CD4-positive, alpha-beta T cell treated with Interleukin-15 for 4 hours (primary cell): Measurements from ENCODE around the gene TM4SF5.

Experiments
- DNase-seq: peaks from one replicate; pipeline ENCODE4 v3.0.0-alpha.2; 2020; ENCODE audit warnings: low spot score

Gene TM4SF5

DNA sequence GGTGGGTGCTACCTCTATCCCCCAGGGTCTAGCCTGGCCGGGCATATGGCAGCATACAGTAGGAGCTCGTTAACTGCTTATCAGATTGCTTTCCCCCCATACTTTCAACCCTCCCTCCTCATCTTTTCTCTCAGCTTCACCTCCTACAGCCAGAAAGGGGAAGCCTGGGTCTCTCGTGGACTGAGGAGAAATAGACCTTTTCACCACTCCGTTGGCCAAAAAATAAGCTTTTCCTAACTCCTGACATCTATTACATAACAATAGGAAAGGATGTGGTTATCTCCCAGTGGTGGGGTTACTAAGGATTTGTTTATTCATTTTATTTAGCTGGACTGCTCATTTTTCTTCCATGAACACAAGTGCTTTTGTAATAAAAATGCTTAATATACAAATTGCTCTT is 23.0 kb upstream of the TM4SF5 start:
- DNase-seq: no peak

DNA sequence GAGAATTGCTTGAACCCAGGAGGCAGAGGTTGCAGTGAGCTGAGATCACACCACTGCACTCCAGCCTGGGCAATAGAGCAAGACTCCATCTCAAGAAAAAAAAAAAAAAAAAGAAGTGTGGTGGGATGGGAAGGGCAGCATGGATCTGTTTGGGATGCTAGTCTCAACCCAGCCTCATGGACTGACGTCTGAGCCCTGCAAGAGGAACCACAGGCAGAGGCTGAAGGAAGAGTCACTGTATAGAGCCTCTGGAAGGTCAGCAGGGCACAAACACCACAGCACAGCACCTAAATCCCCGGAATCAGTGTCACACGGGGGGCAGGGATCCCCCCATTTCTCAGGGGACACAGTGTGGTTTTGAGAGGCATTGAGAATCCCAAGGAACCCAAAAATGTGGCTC is 21.1 kb upstream of the TM4SF5 start:
- DNase-seq: no peak

DNA sequence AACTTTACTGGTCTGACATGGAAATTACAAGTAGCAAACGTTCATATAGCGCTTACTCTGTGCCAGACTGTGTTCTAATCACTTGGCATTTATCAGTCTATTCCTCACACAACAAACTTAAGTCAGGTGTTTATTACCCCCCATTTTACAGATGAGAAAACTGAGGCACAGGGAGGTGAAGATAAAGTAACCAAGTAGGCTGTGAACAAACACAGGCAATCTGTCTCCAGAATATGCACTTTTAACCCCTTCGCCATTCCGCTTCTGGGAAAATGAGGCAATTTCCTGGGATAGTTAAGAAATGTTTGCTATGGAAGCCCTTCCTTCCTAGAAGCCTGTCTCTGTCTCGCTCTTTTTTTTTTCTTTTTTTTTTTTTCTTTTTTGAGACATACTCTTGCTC is 19.8 kb upstream of the TM4SF5 start:
- no peak for DNase-seq

DNA sequence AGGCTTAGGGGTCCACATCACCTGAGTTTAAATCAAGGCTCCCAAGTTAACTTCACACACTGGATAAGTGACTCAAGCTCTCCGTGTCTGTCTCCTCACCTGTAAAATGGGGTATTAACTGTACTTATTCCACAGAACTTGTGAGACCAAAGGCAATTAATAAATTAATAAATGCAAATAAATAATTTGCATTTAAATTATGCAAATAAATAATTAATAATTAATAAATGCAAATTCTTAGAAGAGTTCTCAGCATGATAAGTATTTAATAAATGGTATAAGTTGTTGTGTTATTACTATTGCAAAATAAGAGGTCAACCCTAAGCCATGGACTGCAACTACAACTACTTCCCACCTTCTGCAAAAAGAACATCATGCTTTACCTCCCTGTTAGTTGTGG is 18.3 kb upstream of the TM4SF5 start:
- no peak for DNase-seq

DNA sequence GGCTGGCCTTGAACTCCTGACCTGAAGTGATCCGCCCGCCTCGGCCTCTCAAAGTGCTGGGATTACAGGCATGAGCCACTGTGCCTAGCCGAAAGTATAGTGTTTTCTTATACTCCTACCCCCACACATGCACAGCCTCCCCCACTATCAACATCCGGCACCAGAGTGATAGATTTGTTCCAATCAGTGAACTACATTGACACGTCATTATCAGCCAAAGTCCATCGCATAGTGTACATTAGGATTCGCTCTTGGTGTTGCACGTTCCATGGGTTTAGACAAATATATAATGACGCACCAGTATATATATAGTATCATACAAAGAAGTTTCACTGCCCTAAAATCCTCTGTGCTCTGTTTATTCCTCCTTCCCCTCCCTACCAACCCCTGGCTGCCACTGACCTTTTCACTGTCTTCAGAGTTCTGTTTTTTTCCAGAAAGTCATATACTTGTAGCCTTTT is 11.9 kb upstream of the TM4SF5 start:
- DNase-seq: no peak

DNA sequence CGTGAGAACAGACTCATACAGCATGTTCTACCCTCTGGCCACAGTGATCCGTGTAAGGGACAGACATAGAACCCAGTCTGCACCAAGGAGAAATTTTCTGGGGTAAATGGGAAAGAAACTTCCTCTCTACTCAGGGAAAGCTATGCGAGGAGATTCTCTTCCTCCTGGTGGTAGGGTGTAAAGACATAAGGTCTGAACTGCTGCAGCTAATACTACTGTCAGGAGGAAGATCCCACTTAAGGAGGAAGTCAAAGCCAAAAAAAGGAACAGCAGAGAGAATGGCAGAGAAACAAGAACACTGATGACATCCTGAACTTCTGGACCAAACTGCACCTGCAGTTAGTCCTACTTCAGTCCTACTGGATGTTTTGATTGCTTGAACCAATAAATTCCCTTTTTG is 7.1 kb upstream of the TM4SF5 start:
- DNase-seq: no peak

DNA sequence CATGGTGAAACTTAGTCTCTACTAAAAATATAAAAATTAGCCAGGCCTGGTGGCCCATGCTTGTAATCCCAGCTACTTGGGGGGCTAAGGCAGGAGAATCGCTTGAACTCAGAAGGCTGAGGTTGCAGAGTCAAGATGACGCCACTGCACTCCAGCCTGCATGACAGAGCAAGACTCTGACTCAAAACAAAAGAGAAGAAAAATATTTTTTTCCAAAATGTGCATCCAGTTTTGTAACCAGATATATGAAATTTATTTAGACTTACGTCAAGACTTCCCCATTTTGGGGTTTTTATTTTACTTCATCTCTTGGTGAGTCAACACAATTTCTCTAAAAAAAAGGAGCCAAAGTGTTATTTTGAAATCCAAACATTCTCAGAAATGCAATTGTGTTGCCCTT is 5.5 kb upstream of the TM4SF5 start:
- DNase-seq: no peak

DNA sequence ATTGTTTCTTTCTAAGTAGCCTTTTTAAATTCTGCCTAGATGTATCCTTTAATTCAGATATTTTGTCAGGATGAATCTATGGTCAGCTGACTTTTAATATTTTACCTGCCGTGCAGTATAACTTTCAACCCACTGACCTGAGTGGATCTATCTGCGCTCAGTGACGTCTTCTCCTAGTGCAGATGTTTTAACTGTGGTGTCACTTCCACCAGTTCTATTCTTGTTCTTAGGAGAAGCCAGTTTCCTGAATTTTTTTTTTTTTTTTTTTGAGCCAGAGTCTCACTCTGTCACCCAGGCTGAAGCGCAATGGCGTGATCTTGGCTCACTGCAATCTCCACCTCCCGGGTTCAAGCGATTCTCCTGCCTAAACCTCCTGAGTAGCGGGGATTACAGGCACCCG is 5.0 kb upstream of the TM4SF5 start:
- no peak for DNase-seq

DNA sequence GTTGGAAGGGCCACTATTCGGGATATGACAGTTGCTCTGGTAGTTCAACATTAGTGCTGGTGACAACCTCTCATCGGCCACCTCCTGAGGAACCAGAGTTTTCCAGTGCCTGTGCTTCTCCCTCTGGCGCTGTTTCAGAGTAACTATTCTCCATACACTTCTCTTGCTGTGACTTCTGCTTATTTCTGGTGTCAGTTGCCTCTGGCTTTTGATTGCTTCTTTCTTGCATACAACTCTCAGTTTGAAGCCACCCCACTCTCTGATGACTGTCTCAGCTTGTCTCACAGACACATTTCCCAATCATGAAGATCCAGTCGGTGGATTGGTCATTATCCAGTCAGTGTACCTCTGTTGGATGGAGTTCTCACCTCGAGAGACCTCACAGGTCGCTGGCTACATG is 3.4 kb upstream of the TM4SF5 start:
- DNase-seq: no peak

DNA sequence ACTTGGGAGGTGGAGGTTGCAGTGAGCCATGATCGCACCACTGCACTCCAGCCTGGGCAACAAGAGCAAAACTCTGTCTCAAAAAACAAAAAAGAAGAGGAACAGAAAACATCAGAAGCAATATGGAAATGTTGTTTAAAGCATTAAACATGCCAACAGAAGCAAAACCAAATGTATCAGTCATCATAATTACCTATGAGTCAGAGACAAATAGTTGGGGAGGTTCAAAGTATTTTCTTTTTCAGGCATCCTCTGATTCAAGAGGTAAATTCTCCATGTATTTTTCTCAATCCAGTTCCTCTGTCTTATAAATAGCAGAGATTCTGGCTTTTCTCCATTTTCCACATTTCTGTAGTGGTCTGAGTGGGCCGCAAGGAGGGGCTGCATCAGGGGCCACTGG is 2.1 kb upstream of the TM4SF5 start:
- no peak for DNase-seq

DNA sequence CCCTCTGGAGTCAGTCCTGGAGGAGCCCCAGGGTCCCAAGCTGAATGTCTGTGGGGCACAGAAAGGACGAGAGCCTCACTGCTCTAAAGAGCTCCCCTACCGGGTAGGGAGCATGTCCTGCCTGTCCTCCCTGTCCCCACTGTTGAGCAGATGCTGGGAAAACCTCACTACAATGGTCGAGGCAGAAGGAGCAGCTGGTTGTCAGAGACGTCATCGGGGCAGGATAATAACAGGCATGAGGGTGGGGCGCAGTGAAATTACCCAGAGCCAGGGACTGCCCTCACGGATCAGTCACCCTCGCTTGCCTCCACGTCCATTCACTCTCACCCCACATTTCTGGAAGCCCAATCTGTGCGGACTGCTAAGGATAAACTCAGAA is 538 bp downstream of the TM4SF5 start:
- DNase-seq: no peak

DNA sequence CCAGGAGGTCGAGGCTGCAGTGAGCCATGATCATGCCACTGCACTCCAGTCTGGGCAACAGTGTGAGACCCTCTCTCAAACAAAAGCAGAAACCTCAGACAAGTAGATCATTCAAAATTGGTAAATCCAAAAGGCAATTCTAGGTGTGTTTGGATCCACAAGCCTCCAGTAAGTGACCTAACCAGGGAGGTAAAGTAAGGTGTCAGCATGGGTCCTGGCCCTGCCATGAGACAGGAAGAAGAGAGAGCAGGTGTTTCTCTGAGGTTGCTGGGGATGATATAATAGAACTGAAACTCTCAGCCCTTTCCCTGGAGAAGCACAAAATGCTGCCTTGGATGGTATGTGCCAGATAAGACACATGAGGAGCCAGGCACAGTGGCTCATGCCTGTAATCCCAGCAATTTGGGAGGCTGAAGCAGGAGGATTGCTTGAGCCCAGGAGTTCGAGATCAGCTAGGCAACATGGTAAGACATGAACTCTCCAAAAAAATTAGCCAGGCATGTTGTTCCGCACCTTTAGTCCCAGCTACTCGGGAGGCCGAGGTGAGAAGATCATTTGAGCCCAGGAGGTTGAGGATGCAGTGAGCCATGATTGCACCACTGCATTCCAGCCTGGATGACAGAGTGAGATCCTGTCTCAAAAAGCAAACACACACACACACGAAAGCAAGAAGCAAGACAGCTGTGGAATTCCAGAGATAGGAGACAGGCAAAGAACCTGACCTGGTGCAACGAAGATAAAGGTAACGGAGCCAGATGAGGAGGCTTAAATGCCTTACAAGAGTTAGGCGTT is 6.5 kb downstream of the TM4SF5 start:
- no peak for DNase-seq

DNA sequence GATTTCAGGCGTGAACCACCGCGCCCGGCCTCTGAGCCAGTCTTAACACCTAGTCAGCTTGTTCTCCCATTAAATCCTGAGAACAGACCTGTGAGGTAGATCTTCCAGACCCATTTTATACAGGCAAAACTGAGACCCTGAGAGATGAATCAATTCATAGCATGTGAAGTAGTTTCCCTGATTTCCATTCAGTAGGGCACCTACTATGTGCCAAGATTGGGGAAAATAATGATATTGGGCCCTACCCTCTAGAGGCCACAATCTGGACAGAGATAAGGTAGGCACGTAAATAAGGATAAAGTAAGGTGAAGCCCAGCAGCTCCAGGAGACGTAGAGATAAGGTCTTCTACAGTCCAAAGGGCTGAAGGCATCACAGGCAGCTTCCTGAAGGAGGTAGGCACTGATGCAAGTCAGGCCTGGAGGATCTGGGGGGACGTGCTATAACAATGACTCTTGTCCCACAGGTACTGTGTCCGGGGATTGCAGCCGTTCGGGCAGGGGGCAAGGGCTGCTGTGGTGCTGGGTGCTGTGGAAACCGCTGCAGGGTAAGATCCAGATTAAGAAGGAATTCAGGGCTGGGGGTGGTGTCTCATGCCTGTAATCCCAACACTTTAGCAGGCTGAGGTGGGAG is 8.8 kb downstream of the TM4SF5 start:
- no peak for DNase-seq

DNA sequence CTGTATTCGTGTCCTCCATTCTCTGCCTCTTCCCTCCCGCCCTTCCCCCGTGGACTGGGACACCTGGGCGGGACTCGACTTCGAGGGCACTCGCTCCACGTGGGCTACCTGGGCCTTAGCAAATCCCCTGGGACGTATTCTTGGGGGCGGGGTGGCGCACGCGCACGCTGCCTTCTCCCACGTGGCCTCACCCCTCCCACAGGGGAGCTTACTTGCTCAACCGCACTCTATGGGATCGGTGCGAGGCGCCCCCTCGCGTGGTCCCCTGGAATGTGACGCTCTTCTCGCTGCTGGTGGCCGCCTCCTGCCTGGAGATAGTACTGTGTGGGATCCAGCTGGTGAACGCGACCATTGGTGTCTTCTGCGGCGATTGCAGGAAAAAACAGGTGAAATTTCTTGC is 11.0 kb downstream of the TM4SF5 start:
- no peak for DNase-seq

DNA sequence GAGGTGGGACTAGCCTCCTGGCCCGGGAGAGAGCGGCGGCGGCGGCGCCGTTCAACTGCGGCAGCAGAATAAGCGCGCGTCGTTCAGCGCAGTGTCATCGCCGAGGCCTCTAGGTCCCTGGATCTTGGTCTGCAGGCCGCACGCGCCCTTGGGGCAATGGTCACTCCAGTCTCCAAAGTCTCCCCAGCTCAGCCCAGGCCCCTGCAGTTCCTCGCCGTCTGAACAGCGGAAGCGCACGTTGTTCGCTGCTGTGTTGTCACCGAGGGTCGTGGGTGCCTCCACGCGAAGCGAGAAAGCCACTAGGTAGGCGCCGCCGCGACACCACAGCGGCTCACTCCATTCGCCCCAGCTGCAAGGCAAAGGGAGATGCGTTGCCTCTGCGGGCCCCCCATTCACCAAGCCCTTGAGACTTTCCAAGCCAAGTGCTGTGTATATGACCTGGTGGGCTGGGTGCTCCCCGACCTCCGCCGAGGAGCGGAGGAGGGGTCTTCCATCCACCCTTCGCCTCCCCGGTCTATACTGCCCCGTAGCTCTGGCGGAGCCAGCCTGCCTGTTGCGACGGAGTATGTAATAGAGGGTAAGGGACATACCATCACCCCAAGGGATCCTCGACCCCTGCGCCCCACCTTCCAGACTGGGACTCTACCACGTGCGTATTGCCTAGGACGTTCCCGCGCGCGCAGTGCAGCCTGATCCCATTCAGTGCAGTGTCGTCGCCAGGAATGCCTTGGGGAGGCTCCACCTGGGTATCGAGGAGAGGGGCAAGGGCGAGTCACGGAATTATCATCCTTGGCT is 13.8 kb downstream of the TM4SF5 start:
- DNase-seq: no peak

DNA sequence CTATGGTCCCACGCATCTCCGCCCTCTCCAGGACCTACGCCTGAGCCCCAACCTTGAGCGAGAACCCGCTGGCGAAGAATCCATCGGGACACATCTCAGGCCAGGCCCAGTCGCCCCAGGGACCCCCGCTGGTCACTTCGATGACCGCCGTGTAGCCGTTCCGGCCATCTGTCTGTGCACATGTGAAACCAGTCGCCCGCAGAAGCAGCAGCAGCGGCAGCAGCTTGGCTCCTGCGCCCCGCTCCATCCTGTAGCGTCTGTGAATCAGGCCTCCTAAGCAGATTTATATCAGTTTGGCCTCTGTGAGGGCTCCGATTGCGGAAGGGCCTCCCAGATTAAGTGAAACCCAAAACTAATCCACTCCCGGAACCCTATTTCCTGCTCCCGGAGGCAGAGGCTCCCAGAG is 14.4 kb downstream of the TM4SF5 start, which contains the start of gene VMO1:
Gene VMO1, minus strand, starts transcription at position 259 of the 406 bp plus-strand sequence. Its CDS starts 12 bp downstream, at position 247.
- DNase-seq: no peak

DNA sequence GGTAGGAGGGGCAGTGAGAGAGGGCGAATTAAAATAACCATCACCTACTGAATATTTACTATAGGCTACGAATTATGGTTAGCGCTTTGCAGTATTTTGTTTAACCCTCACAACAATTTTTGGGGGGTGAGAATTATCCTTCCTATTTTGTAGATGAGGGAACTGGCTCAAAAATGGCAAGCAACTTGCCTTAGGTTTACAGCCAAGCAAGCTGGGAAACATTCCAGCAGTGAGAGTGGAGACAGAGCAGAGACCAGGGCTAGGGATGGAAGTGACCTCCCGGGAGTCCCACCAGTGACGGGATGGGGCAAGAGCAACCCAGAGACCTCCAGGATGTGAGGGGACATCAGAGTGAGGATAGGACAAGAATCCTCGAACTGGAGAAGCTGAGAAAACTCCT is 14.8 kb downstream of the TM4SF5 start:
- DNase-seq: no peak

DNA sequence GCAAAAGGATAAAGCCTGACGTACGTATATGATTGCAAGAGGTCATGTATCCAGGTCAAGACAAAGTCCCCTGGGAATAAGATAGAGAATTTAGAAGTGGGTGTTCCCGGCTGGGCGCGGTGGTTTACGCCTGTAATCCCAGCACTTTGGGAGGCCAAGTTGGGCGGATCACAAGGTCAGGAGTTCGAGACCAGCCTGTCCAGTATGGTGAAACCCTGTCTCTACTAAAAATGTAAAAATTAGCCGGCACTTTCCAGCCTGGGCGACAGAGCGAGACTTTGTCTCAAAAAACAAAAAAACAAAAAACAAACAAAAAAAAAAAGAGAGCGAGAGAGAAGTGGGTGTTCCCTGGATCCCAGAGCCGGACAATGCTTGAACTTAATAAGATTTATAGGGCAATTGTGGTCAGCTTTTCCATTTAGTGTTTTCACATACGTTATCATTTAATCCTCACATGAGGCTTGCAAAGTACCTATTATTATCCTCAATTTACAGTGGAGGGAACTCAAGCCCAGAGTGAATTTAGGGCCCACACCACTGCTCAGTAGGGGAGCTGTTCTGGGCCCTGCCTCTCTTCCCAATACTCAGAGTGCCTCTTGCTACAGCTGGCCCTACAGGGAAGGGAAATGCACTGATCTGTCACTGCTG is 16.6 kb downstream of the TM4SF5 start:
- no peak for DNase-seq

DNA sequence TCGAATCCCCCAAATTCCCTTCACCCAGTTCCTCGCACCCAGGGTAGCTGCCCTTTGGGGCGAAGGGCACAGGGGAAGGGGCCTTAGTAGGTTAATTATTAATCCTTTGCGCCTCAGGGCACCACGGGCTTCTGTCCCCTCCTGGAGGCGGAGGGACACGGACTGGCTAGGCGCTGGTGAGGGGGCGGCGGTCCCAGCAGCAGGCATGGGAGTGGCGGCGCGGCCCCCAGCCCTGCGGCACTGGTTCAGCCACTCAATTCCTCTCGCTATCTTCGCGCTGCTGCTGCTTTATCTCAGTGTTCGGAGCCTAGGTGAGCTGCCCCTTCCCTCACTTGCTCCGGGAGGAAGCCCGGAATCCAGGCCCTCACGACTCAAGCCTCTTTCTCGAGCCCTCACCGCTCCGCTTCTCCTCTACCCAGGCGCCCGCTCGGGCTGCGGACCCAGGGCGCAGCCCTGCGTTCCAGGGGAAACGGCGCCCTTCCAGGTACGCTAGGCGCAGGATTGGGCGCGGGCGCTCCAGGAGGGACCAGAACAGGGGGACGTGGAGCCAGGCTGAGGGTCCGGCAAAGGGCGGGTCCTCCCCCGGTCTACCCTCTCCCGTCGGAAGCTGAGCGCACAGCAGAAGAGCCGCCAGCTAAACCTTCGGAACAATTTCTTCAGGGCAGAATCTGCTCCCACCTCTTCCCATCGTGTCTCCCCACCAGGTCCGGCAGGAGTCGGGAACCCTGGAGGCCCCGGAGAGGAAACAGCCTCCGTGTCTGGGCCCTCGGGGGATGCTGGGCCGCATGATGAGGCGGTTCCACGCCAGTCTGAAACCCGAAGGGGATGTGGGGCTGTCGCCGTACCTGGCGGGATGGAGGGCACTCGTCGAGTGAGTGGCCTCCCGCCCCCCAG is 17.4 kb downstream of the TM4SF5 start, which contains the start of gene GLTPD2:
Gene GLTPD2, plus strand, starts transcription at position 158 of the 894 bp plus-strand sequence. Its CDS starts 48 bp downstream, at position 206.
- no peak for DNase-seq

DNA sequence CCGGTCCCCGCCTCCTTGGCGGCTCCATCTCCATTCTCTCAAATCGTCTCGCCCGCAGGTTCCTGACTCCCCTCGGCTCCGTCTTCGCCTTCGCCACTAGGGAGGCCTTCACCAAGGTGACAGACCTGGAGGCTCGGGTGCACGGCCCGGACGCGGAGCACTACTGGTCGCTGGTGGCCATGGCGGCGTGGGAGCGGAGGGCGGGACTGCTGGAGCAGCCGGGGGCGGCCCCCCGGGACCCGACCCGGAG is 17.9 kb downstream of the TM4SF5 start:
- DNase-seq: no peak

DNA sequence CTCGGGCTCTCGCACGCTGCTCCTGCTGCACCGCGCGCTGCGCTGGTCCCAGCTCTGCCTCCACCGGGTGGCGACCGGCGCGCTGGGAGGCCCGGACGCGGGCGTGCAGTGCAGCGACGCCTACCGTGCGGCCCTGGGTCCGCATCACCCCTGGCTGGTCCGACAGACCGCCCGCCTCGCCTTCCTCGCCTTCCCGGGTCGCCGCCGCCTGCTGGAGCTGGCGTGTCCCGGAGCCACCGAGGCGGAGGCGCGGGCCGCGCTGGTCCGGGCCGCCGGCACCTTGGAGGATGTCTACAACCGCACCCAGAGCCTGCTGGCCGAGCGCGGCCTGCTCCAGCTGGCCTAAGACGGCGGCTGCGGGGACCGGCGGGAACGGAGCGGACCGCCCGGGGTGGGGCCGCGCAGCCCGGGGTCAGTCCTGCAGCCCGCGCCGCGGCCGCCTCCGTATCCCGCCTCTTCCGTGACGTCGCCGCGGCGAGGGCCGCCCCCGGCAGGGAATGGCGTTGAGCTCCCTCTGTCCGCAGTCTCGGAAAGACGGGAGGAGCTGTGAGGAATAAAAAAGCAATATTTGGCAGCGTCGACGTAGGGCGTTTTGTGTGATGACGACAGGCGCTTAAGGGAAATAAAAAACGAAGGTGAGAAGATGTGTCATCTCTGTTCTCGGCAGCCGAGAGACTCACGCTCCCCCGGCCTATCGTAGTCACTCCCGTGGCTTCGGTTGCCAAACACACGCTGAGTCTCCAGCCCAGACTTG is 18.4 kb downstream of the TM4SF5 start:
- peak; percentile 80 for DNase-seq
